Fibroblast of the aortic adventitia (primary cell): Measurements from ENCODE around the gene JKAMP. TPM values are rescaled to one million over a fixed set of nuclear protein-coding genes. Genes with fewer than 3 reads are reported as not detected.

Source experiments
- DNase-seq: peaks from one replicate; pipeline ENCODE4 v3.0.0-alpha.2; 2010; ENCODE audit warnings: low read depth
- H3K4me3 ChIP-seq: 2 replicates; pipeline ENCODE4 v1.5.1; 2011; ENCODE audit warnings: low read depth, mild to moderate bottlenecking, control low read depth, low read length, moderate library complexity
- CTCF ChIP-seq: IDR thresholded peaks from 2 replicates; pipeline ENCODE4 v1.5.1; 2011; ENCODE audit warnings: mild to moderate bottlenecking, low read length, control low read depth, inconsistent platforms; ENCODE audit not compliant: insufficient read depth
- total RNA-seq: library from RNA; depleted of rRNA; stranded (reverse); fragments of >200 nt; gene quantifications from 2 replicates; pipeline ENCODE4 v1.2.3, GENCODE V29; 2012; ENCODE audit warnings: low replicate concordance

Gene JKAMP
- total RNA-seq, 1 donor = 105 TPM

DNA sequence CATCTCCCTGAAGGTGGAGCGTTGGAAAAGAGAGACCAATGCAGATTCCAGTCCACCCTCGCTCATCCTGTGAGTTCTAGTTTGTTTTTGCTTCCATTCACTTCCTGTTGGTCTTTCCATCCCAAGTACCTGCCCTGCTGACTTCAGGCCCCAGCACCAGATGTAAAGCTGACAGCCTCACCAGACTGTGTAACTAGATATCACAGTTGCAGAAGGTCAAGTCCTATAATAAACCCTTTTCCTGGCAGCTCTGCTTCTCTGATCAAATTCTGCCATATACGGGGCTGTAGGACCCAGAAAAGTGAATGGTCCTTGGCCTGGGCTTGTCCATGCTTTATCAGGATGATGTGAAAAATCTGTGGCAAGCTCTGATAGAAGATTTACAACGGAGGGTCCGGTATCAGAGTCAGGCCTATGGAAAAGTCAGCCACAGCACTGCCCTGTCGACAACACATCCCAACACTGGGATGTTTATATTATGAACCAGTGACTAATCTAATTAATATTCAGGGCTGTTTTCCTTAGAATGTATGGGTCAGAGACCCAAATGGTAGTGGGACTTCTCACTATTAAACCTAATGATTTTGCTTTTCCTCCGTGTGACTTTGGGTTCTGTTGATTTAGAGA lies 50.2 kb downstream of the JKAMP start:
- H3K4me3 ChIP-seq = no peak overlapping the region
- TF ChIP-seq CTCF = no peak
- no peak for DNase-seq

- DNase-seq = no peak
- no peak for TF ChIP-seq CTCF
- H3K4me3 ChIP-seq = no peak overlapping the region
These were observed 53.2 kb downstream of the JKAMP start for GRCh38 chr14:59537476-59537875.

DNA sequence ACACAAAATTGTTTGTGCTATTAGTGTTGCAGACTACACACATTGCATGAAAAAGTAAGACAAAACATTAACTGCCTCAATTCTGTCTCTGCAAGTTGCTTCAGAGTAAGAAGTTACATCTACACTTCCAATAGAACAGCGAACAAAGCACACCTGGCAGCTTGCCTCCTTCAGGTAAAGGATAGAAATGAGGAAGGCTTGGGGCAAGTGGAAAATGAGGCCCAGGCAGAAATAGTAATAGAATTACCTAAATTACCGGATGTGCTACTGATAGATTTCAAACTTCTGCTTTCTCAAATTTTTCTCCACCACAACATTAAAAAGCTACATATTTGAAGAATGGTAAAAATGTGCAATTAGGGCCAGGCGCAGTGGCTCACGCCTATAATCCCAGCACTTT lies 54.6 kb downstream of the JKAMP start:
- H3K4me3 ChIP-seq = no peak overlapping the region
- no peak for DNase-seq
- no peak for TF ChIP-seq CTCF

- TF ChIP-seq CTCF = no peak
- H3K4me3 ChIP-seq = no peak overlapping the region
- no peak for DNase-seq
These were observed 56.5 kb downstream of the JKAMP start for GRCh38 chr14:59540852-59541251.

DNA sequence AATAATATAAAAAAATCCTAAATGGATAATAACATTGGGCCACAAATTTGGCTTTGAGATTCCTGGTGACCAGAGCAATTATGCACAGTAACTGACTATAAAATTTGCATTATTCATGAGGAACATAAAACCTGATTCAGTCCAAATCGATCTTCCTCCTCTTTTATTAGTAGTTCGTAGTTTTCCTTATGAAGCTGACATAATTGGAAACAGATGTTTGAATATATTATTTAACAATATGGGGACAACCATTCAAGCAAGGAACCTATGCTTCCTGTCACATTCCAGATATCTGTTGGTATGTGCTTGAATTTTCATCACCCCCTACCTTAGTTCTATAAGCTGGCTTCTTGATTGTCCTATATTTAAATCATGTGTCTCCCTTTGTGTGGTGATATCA lies 57.4 kb downstream of the JKAMP start:
- no peak overlapping the region for H3K4me3 ChIP-seq
- DNase-seq = no peak
- no peak for TF ChIP-seq CTCF

DNA sequence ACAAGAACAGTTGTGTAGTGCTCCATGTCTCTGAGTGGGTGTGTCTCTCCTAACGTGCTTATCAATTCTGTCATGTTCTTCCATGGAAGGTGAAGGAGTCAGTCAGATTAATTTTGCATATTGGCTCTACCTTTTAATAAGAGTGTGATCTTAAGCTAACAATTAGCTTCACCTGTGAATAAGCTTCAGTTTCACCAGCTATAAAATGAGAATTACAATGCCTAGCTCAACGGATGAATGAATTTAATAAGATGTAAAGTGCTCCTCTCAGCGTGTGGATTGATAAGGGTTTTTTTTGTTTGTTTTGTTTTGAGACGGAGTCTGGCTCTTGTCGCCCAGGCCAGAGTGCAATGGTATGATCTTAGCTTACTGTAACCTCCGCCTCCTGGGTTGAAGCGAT lies 59.6 kb downstream of the JKAMP start:
- TF ChIP-seq CTCF = no peak
- no peak for DNase-seq

DNA sequence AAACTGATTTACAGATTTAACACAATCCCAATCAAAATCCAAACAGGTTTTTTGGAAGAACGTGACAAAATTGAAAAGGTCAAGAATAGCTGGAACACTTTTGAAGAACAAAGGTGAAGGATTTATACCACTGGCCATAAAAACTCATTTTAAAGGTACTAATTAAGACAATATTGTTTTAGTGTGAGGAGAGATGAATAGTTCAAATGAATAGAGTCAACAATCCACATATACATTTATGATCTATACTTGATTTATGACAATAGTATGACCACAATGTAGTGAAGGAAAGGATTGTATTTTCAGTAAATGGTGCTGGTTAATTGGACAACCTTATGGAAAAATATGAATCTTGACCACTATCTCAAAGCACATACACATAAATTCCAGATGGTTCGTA lies 63.0 kb downstream of the JKAMP start:
- H3K4me3 ChIP-seq = no peak overlapping the region
- DNase-seq = no peak
- no peak for TF ChIP-seq CTCF

More for the DNA sequence above, 59.6 kb downstream of the JKAMP start:
- H3K4me3 ChIP-seq = no peak overlapping the region
